Mucosa of descending colon (tissue), 3 donors: Measurements from ENCODE around the gene TSKU. TPM values are rescaled to one million over a fixed set of nuclear protein-coding genes. Genes with fewer than 3 reads are reported as not detected.
A peak's percentile ranks its signal among the peaks of the same experiment; 100 is the strongest.
"Not testable (repeated sequence)": the region's sequence is repeated elsewhere in the genome, so short reads cannot be mapped to it uniquely, and the experiment has no call there.

Experiments
- ATAC-seq: fragments of 200-7000 bp; cut with Tn5 transposase; one replicate; pipeline ENCODE4 v1.9.1; 2020; ENCODE audit warnings: mild to moderate bottlenecking, moderate library complexity
- DNase-seq, 3 donors: peaks; one replicate each; pipeline ENCODE4 v3.0.0-alpha.2; 2020
- H3K36me3 ChIP-seq: fragments of 200-600 bp; one replicate; pipeline ENCODE4 v1.8.0; 2021; ENCODE audit warnings: low read depth, mild to moderate bottlenecking
- H3K4me1 ChIP-seq: fragments of 200-600 bp; one replicate; pipeline ENCODE4 v1.8.0; 2021; ENCODE audit warnings: low read depth, mild to moderate bottlenecking
- H3K4me3 ChIP-seq: fragments of 200-600 bp; one replicate; pipeline ENCODE4 v1.8.0; 2021; ENCODE audit warnings: mild to moderate bottlenecking
- H3K9me3 ChIP-seq: fragments of 200-600 bp; one replicate; pipeline ENCODE4 v1.8.0; 2021; ENCODE audit warnings: mild to moderate bottlenecking
- CTCF ChIP-seq: fragments of 200-600 bp; IDR thresholded peaks from one replicate; pipeline ENCODE4 v1.8.0; 2022; ENCODE audit warnings: antibody characterized with exemption, mild to moderate bottlenecking
- intact Hi-C, 2 donors: fragments of 100-400 bp; cut with DNase I in 1 of 2; cut with micrococcal nuclease in 1 of 2; formaldehyde crosslinking; loops; one replicate each; pipeline versions ENCODE4 v1.11.0 to v1.11.1; 2022; cut with DNase I, micrococcal nuclease
- total RNA-seq, 3 donors: library from RNA; stranded (reverse); fragmentation: NEBNext Ultra II Directional in 2 of 3; extraction: Animal tissue kit (Norgen Biotek cat#: 25700) in 2 of 3; gene quantifications; one replicate each; pipeline versions ENCODE4 v1.2.1 to v1.2.4, GENCODE V29; 2021 to 2023
- donor health status: DM: no; HTN: no; CAD: no; lungs with moderate emphysema.
- donor health status: DM: no; HTN: no; CAD: no.
- donor health status: DM: no; HTN: yes; CAD: no.

The TSKU gene
- total RNA-seq, 3 donors from 2014 or later = 21.5 to 42.9 (median 41.8) TPM

- TF ChIP-seq CTCF = no peak
- no peaks in the 10 kb centered on the region for H3K36me3 ChIP-seq
- H3K4me3 ChIP-seq = no peak overlapping the region
- DNase-seq (no peak), ATAC-seq (peak; percentile 57)
- H3K9me3 ChIP-seq = no peaks in the 10 kb centered on the region
- H3K4me1 ChIP-seq = no peaks in the 10 kb centered on the region
- intact Hi-C loops = no loop called here
Measured at GRCh38 chr11:76824083-76824939, 41.2 kb downstream of the TSKU start.

GRCh38 chr11:76824980-76825725 lies 42.0 kb downstream of the TSKU start:
- Histone ChIP-seq H3K9me3 (no peaks in the 10 kb centered on the region), H3K4me3 (no peak overlapping the region), H3K4me1 (no peaks in the 10 kb centered on the region), H3K36me3 (no peaks in the 10 kb centered on the region)
- no peak for TF ChIP-seq CTCF
- no peak for DNase-seq
- intact Hi-C loops = no loop called here
- ATAC-seq = no peak

- no peaks in the 10 kb centered on the region for H3K4me1 ChIP-seq
- no peaks in the 10 kb centered on the region for H3K9me3 ChIP-seq
- TF ChIP-seq CTCF = no peak
- intact Hi-C loops = no loop called here
- no peaks in the 10 kb centered on the region for H3K36me3 ChIP-seq
- ATAC-seq = no peak
- DNase-seq = no peak
- H3K4me3 ChIP-seq = no peak overlapping the region
Measured at GRCh38 chr11:76825726-76826396, 42.7 kb downstream of the TSKU start.

- H3K9me3 ChIP-seq, ATAC-seq, H3K4me3 ChIP-seq, H3K4me1 ChIP-seq, DNase-seq, intact Hi-C loops, H3K36me3 ChIP-seq: not testable (repeated sequence)
Measured at GRCh38 chr11:76826508-76826907, 43.4 kb downstream of the TSKU start.

GRCh38 chr11:76827005-76827404 lies 43.8 kb downstream of the TSKU start:
- intact Hi-C loops, H3K9me3 ChIP-seq, DNase-seq, H3K4me3 ChIP-seq, ATAC-seq, H3K36me3 ChIP-seq, H3K4me1 ChIP-seq: not testable (repeated sequence)

- DNase-seq (peak in 1 of 3 donors; percentile 35), ATAC-seq (no peak)
- Histone ChIP-seq H3K36me3 (no peaks in the 10 kb centered on the region), H3K4me1 (peaks cover 2% of the 10 kb centered on the region), H3K9me3 (no peaks in the 10 kb centered on the region), H3K4me3 (no peak overlapping the region)
- intact Hi-C loops = no loop called here
- TF ChIP-seq CTCF = no peak
Measured at GRCh38 chr11:76830639-76831327, 47.6 kb downstream of the TSKU start.
